Raji (cell line): ENCODE measurements around the gene VPS8.

Source experiments
- POLR2A ChIP-seq: IDR thresholded peaks from 2 replicates; pipeline ENCODE4 v1.6.1; 2011; ENCODE audit warnings: low read depth, low read length, control low read depth; ENCODE audit not compliant: insufficient read depth

The VPS8 gene

DNA sequence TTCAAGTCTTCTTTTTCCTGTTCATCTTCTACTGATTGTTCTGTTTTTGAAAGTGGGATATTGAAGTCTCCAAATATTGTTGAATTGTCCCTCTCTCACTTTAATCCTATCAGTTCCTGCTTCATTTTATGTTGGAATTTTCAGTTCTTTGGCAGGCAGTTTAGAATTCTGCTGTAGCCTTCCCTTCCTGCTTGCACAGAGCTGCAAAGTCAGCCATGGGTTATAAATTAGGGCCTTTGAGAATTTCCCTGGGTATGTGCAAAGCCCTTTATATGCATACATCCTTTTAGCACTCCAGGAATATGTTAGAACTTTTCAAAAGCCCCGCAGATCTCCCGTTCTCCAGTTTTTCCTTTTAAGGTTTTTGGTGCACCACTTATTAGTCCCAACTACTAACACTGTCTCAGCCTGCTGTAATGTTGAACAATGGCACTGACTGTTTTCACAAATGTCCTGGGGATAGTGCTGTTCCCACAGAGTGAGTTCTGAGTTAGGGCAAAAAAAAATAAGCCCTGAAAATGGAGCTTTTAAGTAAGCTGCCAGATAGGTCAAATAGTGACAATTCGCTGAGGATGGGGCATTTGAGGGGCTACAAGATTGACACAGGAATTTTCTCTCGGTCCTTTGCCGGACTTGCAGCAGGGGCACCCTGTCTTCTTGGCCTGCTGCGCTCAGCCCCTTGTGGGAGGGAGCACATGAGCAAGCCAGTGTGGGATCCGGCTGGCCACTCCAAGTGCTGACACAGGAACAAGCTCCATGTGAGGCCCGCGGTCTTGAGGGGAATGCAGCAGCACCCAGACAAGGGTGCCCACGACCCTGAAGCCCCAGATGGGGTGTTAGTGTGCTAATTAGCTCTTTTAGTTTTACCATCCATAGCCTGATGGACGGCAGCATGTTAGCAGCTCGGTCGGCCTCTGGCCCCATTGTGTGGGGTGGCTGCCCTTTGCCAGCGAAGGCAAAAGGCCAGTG, 96.0 kb downstream of the VPS8 start:
- no peak for TF ChIP-seq POLR2A

GRCh38 chr3:184908859-184909258, 96.9 kb downstream of the VPS8 start:
- TF ChIP-seq POLR2A: no peak

- no peak for TF ChIP-seq POLR2A
Observed at GRCh38 chr3:184910664-184911063, 98.7 kb downstream of the VPS8 start.

DNA sequence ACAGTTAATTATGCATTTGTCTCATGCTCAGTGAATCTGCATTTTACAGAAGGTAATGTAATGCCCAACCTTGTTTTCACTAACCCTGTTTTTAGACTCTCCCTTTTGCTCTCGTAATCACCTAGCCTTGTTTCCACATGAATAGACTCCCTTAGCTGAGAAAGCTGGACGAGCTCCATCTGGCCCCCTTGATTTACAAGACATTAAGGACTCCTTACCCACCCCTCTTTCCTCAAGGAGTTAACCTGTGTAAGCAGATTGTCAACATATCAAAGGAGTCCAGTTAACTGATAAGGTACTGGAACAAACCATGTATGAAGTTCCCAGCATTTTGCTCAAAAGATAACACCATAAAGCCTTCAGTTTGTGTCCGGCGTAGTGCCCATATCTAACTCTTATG, 99.6 kb downstream of the VPS8 start:
- TF ChIP-seq POLR2A: no peak

- no peak for TF ChIP-seq POLR2A
Observed at GRCh38 chr3:184912163-184912562, 100.2 kb downstream of the VPS8 start.

GRCh38 chr3:184914628-184915027, 102.7 kb downstream of the VPS8 start:
- TF ChIP-seq POLR2A: no peak

- no peak for TF ChIP-seq POLR2A
Observed at GRCh38 chr3:184918750-184919149, 106.8 kb downstream of the VPS8 start.

- no peak for TF ChIP-seq POLR2A
Observed at GRCh38 chr3:184919651-184920050, 107.7 kb downstream of the VPS8 start.

GRCh38 chr3:184924547-184924946, 112.6 kb downstream of the VPS8 start:
- no peak for TF ChIP-seq POLR2A

DNA sequence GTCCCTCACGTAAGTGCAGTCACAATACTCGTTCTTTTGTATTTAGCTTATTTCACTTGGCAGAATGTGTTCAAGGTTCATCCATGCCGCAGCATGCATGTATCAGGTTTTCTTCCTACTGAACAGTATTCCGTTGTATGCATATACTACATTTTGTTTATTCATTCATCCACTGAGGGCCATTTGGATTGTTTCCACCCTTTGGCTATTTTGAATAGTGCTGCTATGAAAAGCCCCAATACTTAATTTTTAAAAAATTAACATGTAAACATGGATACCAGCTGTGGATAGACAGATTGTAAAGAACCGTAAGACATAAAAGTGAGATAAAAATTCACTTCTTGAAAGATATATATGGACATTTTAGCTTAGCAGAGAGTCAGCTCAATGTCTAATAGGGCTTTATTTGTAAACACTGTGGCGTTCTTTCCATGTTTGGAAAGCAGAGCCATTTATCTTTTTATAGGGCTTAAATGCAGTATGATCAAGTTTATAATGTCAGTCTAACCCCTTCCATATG, 115.9 kb downstream of the VPS8 start:
- TF ChIP-seq POLR2A: no peak

- no peak for TF ChIP-seq POLR2A
Observed at GRCh38 chr3:184932777-184933176, 120.8 kb downstream of the VPS8 start.

DNA sequence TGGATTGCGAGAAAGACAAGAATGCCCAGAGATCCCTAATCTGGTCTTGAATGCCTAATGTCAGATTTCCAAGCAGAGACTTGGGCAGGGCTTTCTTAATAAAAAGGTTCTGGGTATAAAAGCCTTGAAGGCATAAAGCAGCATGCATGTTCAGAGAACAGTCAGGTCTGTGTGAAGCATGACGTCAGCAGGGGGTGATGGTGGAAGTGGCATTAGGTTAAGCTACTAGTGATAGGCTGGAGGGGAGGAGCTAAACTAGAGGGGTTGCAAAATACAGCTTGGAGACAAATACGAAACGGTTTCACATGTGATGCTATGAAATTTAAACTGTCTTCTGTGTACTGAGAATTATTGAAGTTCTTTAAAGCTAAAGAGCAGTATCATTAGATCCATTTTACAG, 125.6 kb downstream of the VPS8 start:
- TF ChIP-seq POLR2A: no peak

DNA sequence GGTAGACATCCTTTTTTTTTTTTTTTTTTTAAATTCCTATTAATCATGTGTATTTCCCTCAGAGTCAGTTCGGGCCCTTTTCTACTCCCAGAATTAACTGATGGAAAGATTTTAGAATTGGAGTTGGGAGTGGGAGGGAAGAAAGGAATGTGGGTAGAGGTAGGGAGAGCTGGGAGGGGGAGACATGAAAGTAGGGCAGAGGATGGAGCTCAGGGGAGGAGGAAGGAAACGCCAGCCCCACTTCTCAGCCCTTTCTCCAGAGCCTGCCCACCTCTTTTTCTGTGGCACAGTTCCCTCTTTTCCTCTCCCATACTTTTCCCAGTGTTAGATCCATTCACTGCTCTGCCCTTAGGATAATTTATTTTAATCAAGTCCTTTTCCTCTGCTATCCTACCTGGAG, 129.4 kb downstream of the VPS8 start:
- no peak for TF ChIP-seq POLR2A

GRCh38 chr3:184942735-184943134, 130.8 kb downstream of the VPS8 start:
- TF ChIP-seq POLR2A: no peak

DNA sequence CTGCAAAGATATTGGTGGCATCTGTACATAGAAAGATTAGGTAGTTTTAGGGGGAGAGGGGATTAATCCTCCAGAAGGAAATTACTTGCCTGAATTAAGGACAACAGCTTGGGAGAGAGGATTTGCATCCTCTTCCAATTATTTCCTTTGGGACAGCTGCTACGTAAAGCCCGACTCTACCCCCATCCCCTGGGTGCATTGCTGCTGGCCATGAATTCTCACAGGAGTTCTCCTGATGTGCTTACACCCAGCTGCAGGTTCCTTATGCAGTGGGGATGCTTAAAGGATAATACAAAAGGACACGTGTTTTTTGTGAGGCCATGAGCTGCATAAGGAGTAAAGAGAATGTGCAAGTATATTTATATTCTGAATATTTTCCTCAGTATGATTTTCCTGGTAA, 132.3 kb downstream of the VPS8 start:
- no peak for TF ChIP-seq POLR2A

DNA sequence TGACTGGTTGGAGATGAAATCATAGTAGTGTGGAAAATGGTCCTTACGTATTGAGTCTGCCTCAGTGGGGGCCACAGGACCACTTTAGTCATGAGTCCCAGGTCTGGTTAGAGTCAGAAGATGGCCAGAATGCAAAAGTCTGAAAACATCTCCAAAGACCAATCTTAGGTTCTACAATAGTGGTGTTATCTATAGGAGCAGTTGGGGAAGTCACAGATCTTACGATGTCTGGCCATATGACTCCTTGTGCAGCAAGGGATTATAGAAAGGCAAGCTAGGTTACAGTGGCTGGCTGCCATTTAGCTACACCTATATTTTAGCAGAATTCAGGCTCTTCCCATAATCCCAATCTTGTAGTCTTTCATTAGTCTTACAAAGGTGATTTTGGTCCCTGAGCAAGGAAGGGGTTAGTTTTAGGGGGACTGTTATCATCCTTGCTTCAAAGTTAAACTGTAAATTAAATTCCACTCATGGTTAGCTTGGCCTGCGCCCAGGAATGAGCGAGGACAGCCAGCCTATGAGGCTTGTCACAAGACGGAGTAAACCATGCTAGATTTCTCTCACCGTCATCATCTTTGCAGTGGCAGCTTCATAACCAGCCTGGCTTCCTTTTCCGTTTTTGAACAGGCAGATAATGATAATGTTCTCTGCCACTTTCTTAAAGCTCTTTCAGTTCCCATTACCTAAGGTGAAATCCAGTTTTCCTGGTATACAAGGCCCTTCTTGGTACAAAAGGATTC, 134.1 kb downstream of the VPS8 start:
- TF ChIP-seq POLR2A: no peak
